Neural cell (in vitro differentiated cells): ENCODE measurements around the gene MAST4. TPM values are rescaled to one million over a fixed set of nuclear protein-coding genes. Genes with fewer than 3 reads are reported as not detected.

Experiments
- H2AFZ ChIP-seq: fragments of 200-600, 300-800 bp; sonication (generic), shearing (Covaris generic); 2 replicates; pipeline ENCODE4 v1.6.0; 2014; ENCODE audit warnings: low read depth, mild to moderate bottlenecking, antibody characterized with exemption, low read length, moderate library complexity
- H3F3A ChIP-seq: fragments of 200-600 bp; shearing (Covaris generic); 2 replicates; pipeline ENCODE4 v1.6.1; 2016; ENCODE audit warnings: mild to moderate bottlenecking, moderate library complexity, mixed read lengths, antibody characterized with exemption, low read length; ENCODE audit not compliant: insufficient read depth, poor library complexity, severe bottlenecking
- H3K27ac ChIP-seq: fragments of 200-600, 300-800 bp; sonication (generic), shearing (Covaris generic); 2 replicates; pipeline ENCODE4 v1.5.1; 2014; ENCODE audit warnings: mild to moderate bottlenecking, low read length, moderate library complexity
- H3K27me3 ChIP-seq: fragments of 300-800, 200-600 bp; sonication (generic), shearing (Covaris generic); 2 replicates; pipeline ENCODE4 v1.6.0; 2014; ENCODE audit warnings: mild to moderate bottlenecking, low read depth, low read length, moderate library complexity; ENCODE audit not compliant: insufficient read depth
- H3K36me3 ChIP-seq: fragments of 300-800, 200-600 bp; sonication (generic), shearing (Covaris generic); 2 replicates; pipeline ENCODE4 v1.5.1; 2014; ENCODE audit warnings: mild to moderate bottlenecking, antibody characterized with exemption, low read length, moderate library complexity; ENCODE audit not compliant: insufficient read depth
- H3K4me2 ChIP-seq: fragments of 300-800, 200-600 bp; sonication (generic), shearing (Covaris generic); 2 replicates; pipeline ENCODE4 v1.6.0; 2014; ENCODE audit warnings: mild to moderate bottlenecking, low read length
- H3K4me3 ChIP-seq: fragments of 300-800, 200-600 bp; sonication (generic), shearing (Covaris generic); 2 replicates; pipeline ENCODE4 v1.5.1; 2014; ENCODE audit warnings: mild to moderate bottlenecking, low read length, moderate library complexity
- H3K79me2 ChIP-seq: fragments of 200-600 bp; shearing (Covaris generic); replicated peaks from 2 replicates; pipeline ENCODE4 v1.6.0; 2014; ENCODE audit warnings: mild to moderate bottlenecking, low read length, moderate library complexity; ENCODE audit not compliant: insufficient read depth
- H3K9ac ChIP-seq: fragments of 300-800, 200-600 bp; sonication (generic), shearing (Covaris generic); 2 replicates; pipeline ENCODE4 v1.6.1; 2016; ENCODE audit warnings: mild to moderate bottlenecking, low read length, mixed read lengths
- H3K9me2 ChIP-seq: fragments of 200-600 bp; shearing (Covaris generic); 2 replicates; pipeline ENCODE4 v1.6.1; 2016; ENCODE audit warnings: mild to moderate bottlenecking, low read length, mixed read lengths; ENCODE audit not compliant: insufficient read depth
- H3K9me3 ChIP-seq: fragments of 200-600, 300-800 bp; sonication (generic), shearing (Covaris generic); 2 replicates; pipeline ENCODE4 v1.6.1; 2016; ENCODE audit warnings: mild to moderate bottlenecking, mixed run types, low read length, moderate library complexity, mixed read lengths
- H4K20me1 ChIP-seq: fragments of 200-600 bp; shearing (Covaris generic); 2 replicates; pipeline ENCODE4 v1.6.1; 2016; ENCODE audit warnings: mild to moderate bottlenecking, mixed run types; ENCODE audit not compliant: insufficient read depth
- CTCF ChIP-seq: fragments of 450-650 bp; IDR thresholded peaks from 2 replicates; pipeline ENCODE4 v1.5.1; 2014; ENCODE audit warnings: antibody characterized with exemption, mild to moderate bottlenecking, moderate library complexity; ENCODE audit not compliant: poor library complexity, severe bottlenecking
- EP300 ChIP-seq: fragments of 450-650 bp; conservative IDR thresholded peaks from 2 replicates; pipeline ENCODE4 v1.6.1; 2014; ENCODE audit warnings: antibody characterized with exemption, mild to moderate bottlenecking, moderate library complexity; ENCODE audit not compliant: poor library complexity, severe bottlenecking
- EZH2 ChIP-seq: fragments of 200-600, 300-800 bp; shearing (Covaris generic), sonication (generic); IDR thresholded peaks from 2 replicates; pipeline ENCODE4 v1.6.1; 2014; ENCODE audit warnings: antibody characterized with exemption, low read length, borderline replicate concordance, mild to moderate bottlenecking; ENCODE audit not compliant: insufficient read depth, poor library complexity, severe bottlenecking
- MXI1 ChIP-seq: fragments of 450-650 bp; conservative IDR thresholded peaks from 2 replicates; pipeline ENCODE4 v1.6.1; 2014; ENCODE audit warnings: antibody characterized with exemption, mild to moderate bottlenecking; ENCODE audit not compliant: poor library complexity, severe bottlenecking
- POLR2AphosphoS5 ChIP-seq: IDR thresholded peaks from 2 replicates; pipeline ENCODE4 v1.6.1; 2012
- RAD21 ChIP-seq: fragments of 450-650 bp; conservative IDR thresholded peaks from 2 replicates; pipeline ENCODE4 v1.6.1; 2014; ENCODE audit warnings: antibody characterized with exemption, mild to moderate bottlenecking, moderate library complexity
- SMC3 ChIP-seq: fragments of 450-650 bp; conservative IDR thresholded peaks from 2 replicates; pipeline ENCODE4 v1.6.1; 2014; ENCODE audit warnings: antibody characterized with exemption, mild to moderate bottlenecking, moderate library complexity; ENCODE audit not compliant: poor library complexity
- TAF1 ChIP-seq: IDR thresholded peaks from 2 replicates; pipeline ENCODE4 v1.6.1; 2012; ENCODE audit warnings: low read depth
- polyA plus RNA-seq: library from polyadenylated mRNA; depleted of rRNA; stranded (reverse); fragments of >200 nt; gene quantifications from 2 replicates; pipeline ENCODE4 v1.2.3, GENCODE V29; 2014
- TF ChIP-seq, protein P1 (sequence below): IDR thresholded peaks from 2 replicates; pipeline ENCODE4 v1.6.1; 2012; ENCODE audit warnings: borderline replicate concordance

The MAST4 gene
- polyA plus RNA-seq, 1 donor from 2014 or later, result 2.3 TPM

DNA sequence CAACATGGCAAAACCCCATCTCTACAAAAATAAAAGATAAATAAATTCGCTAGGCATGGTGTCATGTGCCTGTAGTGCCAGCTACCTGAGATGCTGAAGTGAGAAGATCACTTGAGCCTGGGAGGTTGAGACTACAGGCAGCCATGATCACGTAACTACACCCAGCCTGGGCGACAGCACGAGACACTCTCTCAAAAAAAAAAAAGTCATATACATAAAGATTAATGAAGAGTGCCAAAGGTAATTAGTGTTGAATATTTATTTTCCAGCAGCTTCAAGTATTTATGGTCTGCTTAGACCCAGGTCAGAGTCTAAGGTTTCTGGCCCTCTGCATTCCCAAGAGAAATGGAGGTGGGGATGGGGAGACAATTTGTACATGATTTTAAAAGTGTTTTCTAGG lies 432.7 kb downstream of the MAST4 start:
- no peaks in the 10 kb centered on the region for H3K27me3 ChIP-seq
- H3F3A ChIP-seq, result no peaks in the 10 kb centered on the region
- H3K9ac ChIP-seq, result no peak overlapping the region
- no peak overlapping the region for H2AFZ ChIP-seq
- no peaks in the 10 kb centered on the region for H3K79me2 ChIP-seq
- no peaks in the 10 kb centered on the region for H3K9me2 ChIP-seq
- no peak overlapping the region for H3K4me2 ChIP-seq
- H3K36me3 ChIP-seq, result no peaks in the 10 kb centered on the region
- no peak overlapping the region for H3K4me3 ChIP-seq
- no peaks in the 10 kb centered on the region for H4K20me1 ChIP-seq
- TF ChIP-seq EP300 (no peak), POLR2AphosphoS5 (no peak), RAD21 (no peak), CTCF (no peak), SMC3 (no peak), MXI1 (no peak), TAF1 (no peak), EZH2 (no peak)
- TF ChIP-seq, protein P1, sequence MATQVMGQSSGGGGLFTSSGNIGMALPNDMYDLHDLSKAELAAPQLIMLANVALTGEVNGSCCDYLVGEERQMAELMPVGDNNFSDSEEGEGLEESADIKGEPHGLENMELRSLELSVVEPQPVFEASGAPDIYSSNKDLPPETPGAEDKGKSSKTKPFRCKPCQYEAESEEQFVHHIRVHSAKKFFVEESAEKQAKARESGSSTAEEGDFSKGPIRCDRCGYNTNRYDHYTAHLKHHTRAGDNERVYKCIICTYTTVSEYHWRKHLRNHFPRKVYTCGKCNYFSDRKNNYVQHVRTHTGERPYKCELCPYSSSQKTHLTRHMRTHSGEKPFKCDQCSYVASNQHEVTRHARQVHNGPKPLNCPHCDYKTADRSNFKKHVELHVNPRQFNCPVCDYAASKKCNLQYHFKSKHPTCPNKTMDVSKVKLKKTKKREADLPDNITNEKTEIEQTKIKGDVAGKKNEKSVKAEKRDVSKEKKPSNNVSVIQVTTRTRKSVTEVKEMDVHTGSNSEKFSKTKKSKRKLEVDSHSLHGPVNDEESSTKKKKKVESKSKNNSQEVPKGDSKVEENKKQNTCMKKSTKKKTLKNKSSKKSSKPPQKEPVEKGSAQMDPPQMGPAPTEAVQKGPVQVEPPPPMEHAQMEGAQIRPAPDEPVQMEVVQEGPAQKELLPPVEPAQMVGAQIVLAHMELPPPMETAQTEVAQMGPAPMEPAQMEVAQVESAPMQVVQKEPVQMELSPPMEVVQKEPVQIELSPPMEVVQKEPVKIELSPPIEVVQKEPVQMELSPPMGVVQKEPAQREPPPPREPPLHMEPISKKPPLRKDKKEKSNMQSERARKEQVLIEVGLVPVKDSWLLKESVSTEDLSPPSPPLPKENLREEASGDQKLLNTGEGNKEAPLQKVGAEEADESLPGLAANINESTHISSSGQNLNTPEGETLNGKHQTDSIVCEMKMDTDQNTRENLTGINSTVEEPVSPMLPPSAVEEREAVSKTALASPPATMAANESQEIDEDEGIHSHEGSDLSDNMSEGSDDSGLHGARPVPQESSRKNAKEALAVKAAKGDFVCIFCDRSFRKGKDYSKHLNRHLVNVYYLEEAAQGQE, result no peak
- no peaks in the 10 kb centered on the region for H3K9me3 ChIP-seq
- no peak overlapping the region for H3K27ac ChIP-seq

DNA sequence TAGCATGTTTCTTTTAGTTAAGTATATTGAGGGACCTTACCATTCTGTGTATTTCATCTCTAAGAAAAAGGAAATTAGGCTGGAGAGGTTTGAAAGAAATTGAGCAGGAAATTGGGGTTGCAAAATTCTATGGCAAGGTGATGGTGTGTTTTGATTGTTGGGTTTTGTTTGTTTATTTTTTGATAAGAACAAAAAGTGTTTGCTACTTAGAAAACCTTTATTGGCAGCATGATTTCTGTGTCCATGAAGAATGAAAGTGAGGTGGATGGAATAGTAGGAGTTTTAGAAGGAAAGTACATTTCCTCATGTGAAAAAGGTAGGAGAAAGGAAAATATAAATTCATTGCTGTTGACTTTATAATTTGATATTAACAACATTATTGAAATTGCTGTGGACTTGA lies 433.3 kb downstream of the MAST4 start:
- H2AFZ ChIP-seq, result no peak overlapping the region
- no peaks in the 10 kb centered on the region for H4K20me1 ChIP-seq
- H3K4me2 ChIP-seq, result no peak overlapping the region
- no peak overlapping the region for H3K9ac ChIP-seq
- H3K9me2 ChIP-seq, result no peaks in the 10 kb centered on the region
- H3K36me3 ChIP-seq, result no peaks in the 10 kb centered on the region
- H3K9me3 ChIP-seq, result no peaks in the 10 kb centered on the region
- H3F3A ChIP-seq, result no peaks in the 10 kb centered on the region
- H3K4me3 ChIP-seq, result no peak overlapping the region
- no peaks in the 10 kb centered on the region for H3K79me2 ChIP-seq
- TF ChIP-seq SMC3 (no peak), TAF1 (no peak), EZH2 (no peak), POLR2AphosphoS5 (no peak), EP300 (no peak), CTCF (no peak), RAD21 (no peak), MXI1 (no peak)
- TF ChIP-seq, protein P1, result no peak
- no peaks in the 10 kb centered on the region for H3K27me3 ChIP-seq
- no peak overlapping the region for H3K27ac ChIP-seq
